GM18520 (cell line): ENCODE results near the gene CHRNB1.
"Not testable (repeated sequence)": the region's sequence is repeated elsewhere in the genome, so short reads cannot be mapped to it uniquely, and the experiment has no call there.

Experiments
- ATAC-seq: cut with Tn5 transposase; IDR thresholded peaks from one replicate; pipeline ENCODE4 v1.9.1; 2021; ENCODE audit not compliant: unreplicated experiment

Gene CHRNB1

DNA sequence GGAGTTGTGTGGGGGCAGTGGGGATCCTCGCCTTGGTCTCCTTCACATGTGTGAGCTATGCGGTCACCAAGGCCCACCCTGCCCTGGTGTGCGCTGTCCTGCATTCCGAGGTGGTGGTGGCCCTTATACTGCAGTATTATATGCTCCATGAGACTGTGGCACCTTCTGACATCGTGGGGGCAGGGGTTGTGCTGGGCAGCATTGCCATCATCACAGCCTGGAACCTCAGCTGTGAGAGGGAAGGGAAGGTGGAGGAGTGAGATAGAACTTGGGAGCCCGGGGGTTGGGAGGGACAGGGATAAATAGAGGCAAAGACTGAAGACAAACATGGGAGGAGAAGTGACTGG is 37.9 kb downstream of the CHRNB1 start:
- not testable (repeated sequence) for ATAC-seq

- ATAC-seq: no peak
These were observed 38.6 kb downstream of the CHRNB1 start for GRCh38 chr17:7483255-7484066.

- ATAC-seq: peak; percentile 59
These were observed 39.4 kb downstream of the CHRNB1 start, which contains the start of gene POLR2A for GRCh38 chr17:7484067-7484918. Gene POLR2A, plus strand, starts transcription at chr17:7484366.

DNA sequence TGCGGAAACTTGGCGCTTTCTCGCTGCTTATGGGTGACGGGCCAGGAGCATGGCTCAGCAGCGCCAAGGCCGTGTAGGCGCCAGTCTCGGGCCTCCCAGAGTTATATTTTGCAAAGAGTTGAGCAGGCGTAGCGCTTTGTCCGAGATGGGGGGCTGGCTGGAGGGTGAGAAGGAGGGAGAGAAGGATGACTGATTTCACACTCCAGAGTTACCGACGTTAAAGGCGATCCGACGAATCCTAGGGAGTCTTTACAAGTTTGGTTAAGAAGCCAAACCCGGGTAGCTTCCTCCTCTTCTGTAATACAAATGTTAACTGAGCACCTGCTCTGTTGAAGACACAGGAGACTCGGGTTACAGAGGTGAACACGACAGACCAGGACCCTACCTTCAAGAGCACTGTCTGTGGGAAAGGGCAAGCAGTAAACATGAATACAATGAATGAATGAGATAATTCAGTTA is 40.1 kb downstream of the CHRNB1 start:
- ATAC-seq: peak; percentile 0

DNA sequence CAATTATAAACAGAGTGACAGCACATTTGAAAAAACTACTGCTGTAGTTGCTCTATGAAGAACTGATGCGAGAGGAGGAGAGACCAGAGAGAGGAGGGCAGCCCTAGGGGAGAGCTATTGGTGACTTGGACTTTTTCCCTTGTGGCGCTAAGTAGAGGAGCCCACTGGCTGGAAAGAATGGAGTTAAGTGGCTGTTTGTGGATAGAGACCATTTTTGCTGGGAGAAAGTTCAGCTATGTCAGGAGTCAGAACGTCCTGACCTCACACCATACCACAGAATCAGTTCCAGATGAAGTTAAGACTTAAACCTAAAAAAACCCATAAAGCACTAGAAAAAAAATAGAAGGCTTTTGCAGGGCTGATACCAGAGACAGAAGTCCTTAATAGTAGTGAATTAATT is 41.3 kb downstream of the CHRNB1 start:
- no peak for ATAC-seq

DNA sequence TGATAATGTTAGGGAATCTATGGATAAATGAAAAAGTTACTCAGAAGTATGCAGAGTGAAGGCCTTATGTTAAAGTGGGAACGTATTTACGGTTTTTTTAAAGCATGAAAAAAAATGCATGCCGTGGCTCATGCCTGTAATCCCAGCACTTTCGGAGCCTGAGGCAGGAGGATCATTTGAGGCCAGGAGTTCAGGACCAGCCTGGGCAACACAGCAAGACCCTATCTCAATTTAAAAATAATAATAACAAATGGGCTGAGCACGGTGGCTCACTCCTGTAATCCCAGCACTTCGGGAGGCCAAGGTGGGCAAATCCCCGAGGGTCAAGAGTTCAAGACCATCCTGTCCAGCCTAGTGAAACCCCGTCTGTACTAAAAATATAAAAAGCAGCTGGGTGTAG is 45.3 kb downstream of the CHRNB1 start:
- no peak for ATAC-seq

DNA sequence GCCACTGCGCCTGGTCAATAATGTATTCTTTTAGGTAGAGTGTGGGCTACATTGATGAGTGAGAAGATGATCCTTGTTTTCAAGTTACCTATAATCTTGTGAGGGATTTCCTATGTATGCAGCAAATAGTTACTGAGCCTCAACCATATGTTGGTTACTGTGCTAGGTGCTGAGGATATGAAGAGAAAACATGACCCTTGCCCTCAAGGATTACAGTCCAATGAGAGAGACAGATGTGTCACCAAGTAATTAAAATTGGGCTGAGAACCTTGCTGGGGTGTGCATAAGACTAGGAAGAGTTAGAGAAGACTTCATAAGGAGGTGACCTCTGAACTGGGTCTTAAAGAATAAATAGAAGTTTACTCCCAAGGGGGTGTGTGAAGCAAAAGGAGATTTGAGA is 46.7 kb downstream of the CHRNB1 start:
- ATAC-seq: no peak

- ATAC-seq: no peak
These were observed 49.1 kb downstream of the CHRNB1 start for GRCh38 chr17:7493941-7494340.

GRCh38 chr17:7495906-7496434 is 51.1 kb downstream of the CHRNB1 start:
- ATAC-seq: no peak

DNA sequence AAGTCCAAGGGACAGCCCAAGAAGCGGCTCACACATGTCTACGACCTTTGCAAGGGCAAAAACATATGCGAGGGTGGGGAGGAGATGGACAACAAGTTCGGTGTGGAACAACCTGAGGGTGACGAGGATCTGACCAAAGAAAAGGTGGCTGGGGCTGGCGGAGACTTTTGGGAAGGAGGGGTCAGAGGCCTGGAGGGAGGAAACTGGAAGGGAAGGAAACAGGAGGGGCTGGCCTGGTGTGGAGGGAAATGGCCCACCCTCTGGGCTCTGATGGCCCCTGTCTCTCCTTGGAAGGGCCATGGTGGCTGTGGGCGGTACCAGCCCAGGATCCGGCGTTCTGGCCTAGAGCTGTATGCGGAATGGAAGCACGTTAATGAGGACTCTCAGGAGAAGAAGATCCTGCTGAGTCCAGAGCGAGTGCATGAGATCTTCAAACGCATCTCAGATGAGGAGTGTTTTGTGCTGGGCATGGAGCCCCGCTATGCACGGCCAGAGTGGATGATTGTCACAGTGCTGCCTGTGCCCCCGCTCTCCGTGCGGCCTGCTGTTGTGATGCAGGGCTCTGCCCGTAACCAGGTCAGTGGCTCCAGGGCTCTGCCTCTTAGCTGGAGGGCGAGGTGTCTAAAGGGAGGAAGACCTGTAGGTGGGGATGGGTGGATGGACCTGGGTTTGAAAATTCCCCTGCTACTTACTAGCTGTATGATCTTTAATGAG is 51.8 kb downstream of the CHRNB1 start:
- no peak for ATAC-seq

GRCh38 chr17:7497228-7497627 is 52.4 kb downstream of the CHRNB1 start:
- no peak for ATAC-seq

DNA sequence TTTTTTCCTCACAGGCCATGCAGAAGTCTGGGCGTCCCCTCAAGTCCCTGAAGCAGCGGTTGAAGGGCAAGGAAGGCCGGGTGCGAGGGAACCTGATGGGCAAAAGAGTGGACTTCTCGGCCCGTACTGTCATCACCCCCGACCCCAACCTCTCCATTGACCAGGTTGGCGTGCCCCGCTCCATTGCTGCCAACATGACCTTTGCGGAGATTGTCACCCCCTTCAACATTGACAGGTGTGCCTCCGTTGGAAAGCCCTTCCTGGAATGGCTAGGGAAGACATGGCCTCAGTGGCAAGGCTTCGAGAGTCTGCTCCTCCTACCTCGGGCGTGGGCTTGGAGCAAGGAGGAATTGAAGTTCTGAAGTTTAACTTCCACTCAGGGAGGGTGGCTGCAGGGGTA is 52.8 kb downstream of the CHRNB1 start:
- no peak for ATAC-seq

GRCh38 chr17:7499161-7499560 is 54.3 kb downstream of the CHRNB1 start:
- ATAC-seq: no peak

DNA sequence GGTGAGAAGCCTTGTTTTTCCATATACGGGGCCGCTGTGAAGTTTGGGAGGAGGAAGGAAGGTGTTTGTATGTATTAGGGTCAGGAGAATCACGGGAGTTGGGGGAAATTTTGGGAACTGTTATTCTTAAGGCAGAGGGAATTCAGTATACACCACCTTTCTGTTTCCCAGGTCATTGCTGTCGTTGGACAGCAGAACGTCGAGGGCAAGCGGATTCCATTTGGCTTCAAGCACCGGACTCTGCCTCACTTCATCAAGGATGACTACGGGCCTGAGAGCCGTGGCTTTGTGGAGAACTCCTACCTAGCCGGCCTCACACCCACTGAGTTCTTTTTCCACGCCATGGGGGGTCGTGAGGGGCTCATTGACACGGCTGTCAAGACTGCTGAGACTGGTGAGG is 56.9 kb downstream of the CHRNB1 start:
- ATAC-seq: no peak

GRCh38 chr17:7502171-7502847 is 57.4 kb downstream of the CHRNB1 start:
- no peak for ATAC-seq

GRCh38 chr17:7502987-7503386 is 58.1 kb downstream of the CHRNB1 start:
- no peak for ATAC-seq

DNA sequence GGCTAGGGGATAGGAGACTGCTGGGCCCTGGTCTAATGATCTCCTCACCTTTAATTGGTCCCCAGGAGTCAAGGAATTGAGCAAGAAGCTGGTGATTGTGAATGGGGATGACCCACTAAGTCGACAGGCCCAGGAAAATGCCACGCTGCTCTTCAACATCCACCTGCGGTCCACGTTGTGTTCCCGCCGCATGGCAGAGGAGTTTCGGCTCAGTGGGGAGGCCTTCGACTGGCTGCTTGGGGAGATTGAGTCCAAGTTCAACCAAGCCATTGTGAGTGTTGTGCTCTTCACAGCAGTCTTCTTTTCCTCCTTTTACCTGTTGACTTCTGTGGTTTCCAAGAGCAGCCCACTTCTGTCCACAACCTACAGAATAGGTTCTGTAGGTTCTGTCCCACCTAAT is 58.7 kb downstream of the CHRNB1 start:
- ATAC-seq: no peak
